Measurements from ENCODE around the gene BSG.

The BSG gene

DNA sequence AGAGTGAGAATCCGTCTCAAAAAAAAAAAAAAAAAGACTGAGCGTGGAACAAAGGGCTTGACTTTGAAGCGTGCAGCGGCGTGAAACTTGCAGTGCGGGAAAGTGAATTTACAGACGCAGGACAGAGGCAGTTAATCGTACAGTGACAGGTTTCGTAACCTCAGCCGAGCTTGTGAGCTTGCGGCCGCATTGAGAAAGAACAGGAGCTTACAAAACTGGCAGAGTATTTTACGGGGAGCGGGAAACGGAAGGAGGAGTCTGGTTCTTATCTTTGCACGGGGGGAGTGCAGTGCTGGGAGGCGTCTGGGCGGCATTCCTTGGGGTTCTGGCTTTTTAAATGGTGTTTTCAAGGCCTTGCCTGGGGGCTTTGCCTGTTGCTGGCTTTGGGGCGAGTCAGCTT lies 6.0 kb upstream of the BSG start:
- Histone ChIP-seq H3K9ac (no peak overlapping the region), H3K4me1 (no peaks in the 10 kb centered on the region), H3K4me3 (ENCODE audit: low read depth, low read length) (no peak overlapping the region), H3K9me3 (ENCODE audit: control insufficient read depth, low read length) (no peaks in the 10 kb centered on the region), H3K27me3 (ENCODE audit: control insufficient read depth, insufficient read depth, low read length) (no peaks in the 10 kb centered on the region), H3K36me3 (ENCODE audit: control insufficient read depth, insufficient read depth, low read length) (no peaks in the 10 kb centered on the region), H2AFZ (no peak overlapping the region), H3K27ac (no peak overlapping the region), H3K79me2 (no peaks in the 10 kb centered on the region), H3K4me2 (ENCODE audit: low read length) (no peak overlapping the region)
- TF ChIP-seq, protein P1, sequence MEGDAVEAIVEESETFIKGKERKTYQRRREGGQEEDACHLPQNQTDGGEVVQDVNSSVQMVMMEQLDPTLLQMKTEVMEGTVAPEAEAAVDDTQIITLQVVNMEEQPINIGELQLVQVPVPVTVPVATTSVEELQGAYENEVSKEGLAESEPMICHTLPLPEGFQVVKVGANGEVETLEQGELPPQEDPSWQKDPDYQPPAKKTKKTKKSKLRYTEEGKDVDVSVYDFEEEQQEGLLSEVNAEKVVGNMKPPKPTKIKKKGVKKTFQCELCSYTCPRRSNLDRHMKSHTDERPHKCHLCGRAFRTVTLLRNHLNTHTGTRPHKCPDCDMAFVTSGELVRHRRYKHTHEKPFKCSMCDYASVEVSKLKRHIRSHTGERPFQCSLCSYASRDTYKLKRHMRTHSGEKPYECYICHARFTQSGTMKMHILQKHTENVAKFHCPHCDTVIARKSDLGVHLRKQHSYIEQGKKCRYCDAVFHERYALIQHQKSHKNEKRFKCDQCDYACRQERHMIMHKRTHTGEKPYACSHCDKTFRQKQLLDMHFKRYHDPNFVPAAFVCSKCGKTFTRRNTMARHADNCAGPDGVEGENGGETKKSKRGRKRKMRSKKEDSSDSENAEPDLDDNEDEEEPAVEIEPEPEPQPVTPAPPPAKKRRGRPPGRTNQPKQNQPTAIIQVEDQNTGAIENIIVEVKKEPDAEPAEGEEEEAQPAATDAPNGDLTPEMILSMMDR (IDR thresholded peaks at IDR 0.05) = no peak

DNA sequence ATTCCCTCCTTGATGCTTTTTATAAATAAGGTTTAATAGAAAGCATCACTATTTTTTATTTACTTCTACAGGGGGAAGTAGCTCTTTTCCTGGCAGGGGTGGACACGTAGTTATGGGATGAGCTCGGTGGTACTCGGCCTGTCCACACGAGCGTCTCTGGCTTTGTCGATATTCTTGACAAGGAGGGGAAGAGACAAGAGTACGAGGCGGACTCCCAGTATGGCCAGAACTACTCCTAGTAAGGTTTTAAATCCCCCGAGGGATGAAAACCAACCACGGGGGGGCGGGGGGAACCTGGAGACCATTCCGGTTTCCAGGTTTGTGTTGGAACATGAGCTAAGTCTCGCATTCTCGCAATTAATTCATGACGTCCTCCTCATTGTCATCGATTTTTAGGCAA lies 5.6 kb upstream of the BSG start:
- H3K27ac ChIP-seq = no peak overlapping the region
- H3K9ac ChIP-seq = no peak overlapping the region
- no peaks in the 10 kb centered on the region for H3K79me2 ChIP-seq
- no peak overlapping the region for H3K4me2 ChIP-seq (ENCODE audit: low read length)
- H3K9me3 ChIP-seq (ENCODE audit: control insufficient read depth, low read length) = no peaks in the 10 kb centered on the region
- no peaks in the 10 kb centered on the region for H3K36me3 ChIP-seq (ENCODE audit: control insufficient read depth, insufficient read depth, low read length)
- no peaks in the 10 kb centered on the region for H3K27me3 ChIP-seq (ENCODE audit: control insufficient read depth, insufficient read depth, low read length)
- H2AFZ ChIP-seq = no peak overlapping the region
- no peaks in the 10 kb centered on the region for H3K4me1 ChIP-seq
- H3K4me3 ChIP-seq (ENCODE audit: low read depth, low read length) = no peak overlapping the region
- TF ChIP-seq, protein P1 (IDR thresholded peaks at IDR 0.05) = no peak

DNA sequence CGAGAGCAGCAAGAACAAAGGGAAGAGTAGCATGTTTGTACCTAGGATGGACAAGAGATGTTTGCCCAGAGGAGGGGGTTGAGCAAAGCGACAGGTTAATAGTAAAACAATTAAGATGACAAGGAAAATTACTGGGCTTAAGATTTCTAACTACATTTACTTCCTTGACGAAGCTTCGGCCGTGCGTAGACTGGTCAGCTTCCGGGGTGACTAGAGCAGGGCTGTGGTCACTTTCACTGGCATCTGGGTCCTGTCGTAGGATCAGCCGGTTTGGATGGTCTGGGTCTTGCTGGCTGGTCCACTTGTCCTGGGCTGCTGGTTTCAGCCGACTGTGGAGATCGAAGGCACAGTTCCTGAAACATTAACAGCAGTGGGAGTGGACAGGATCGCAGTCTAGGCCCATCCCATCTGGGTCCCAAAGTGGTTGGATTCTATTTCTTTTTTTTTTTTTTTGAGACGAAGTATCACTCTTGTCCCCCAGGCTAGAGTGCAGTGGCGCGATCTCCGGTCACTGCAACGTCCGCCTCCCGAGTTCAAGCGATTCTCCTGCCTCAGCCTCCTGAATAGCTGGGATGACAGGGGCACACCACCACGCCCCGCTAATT lies 5.0 kb upstream of the BSG start:
- no peak overlapping the region for H3K4me2 ChIP-seq (ENCODE audit: low read length)
- H3K27ac ChIP-seq = no peak overlapping the region
- TF ChIP-seq, protein P1 (IDR thresholded peaks at IDR 0.05) = no peak
- no peak overlapping the region for H2AFZ ChIP-seq
- H3K36me3 ChIP-seq (ENCODE audit: control insufficient read depth, insufficient read depth, low read length) = no peaks in the 10 kb centered on the region
- no peaks in the 10 kb centered on the region for H3K79me2 ChIP-seq
- no peaks in the 10 kb centered on the region for H3K9me3 ChIP-seq (ENCODE audit: control insufficient read depth, low read length)
- H3K27me3 ChIP-seq (ENCODE audit: control insufficient read depth, insufficient read depth, low read length) = no peaks in the 10 kb centered on the region
- H3K4me1 ChIP-seq = no peaks in the 10 kb centered on the region
- no peak overlapping the region for H3K9ac ChIP-seq
- no peak overlapping the region for H3K4me3 ChIP-seq (ENCODE audit: low read depth, low read length)

DNA sequence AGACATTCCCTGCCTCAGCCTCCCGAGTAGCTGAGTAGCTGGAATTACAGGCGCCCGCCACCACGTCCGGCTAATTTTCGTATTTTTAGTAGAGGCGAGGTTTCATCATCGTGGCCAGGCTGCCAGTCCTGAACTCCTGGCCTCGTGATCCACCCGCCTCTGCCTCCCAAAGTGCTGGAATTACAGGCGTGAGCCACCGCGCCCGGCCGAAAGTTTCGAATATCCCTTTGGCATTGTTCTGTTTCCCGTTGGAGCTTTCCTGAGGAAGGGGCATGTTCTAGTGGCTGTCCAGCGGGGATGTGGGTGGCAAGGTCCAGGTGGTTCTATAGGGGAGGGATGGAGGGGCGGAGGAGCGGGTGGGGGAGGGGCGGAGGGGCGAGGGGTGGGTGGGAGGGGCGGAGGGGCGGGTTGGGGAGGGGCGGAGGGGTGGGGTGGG lies 2.1 kb upstream of the BSG start:
- Histone ChIP-seq H3K4me2 (ENCODE audit: low read length) (no peak overlapping the region), H3K9me3 (ENCODE audit: control insufficient read depth, low read length) (no peaks in the 10 kb centered on the region), H3K27ac (no peak overlapping the region), H3K9ac (no peak overlapping the region), H3K4me1 (no peaks in the 10 kb centered on the region), H3K36me3 (ENCODE audit: control insufficient read depth, insufficient read depth, low read length) (no peaks in the 10 kb centered on the region), H2AFZ (no peak overlapping the region), H3K4me3 (ENCODE audit: low read depth, low read length) (no peak overlapping the region), H3K27me3 (ENCODE audit: control insufficient read depth, insufficient read depth, low read length) (no peaks in the 10 kb centered on the region), H3K79me2 (peaks cover 27% of the 10 kb centered on the region)
- TF ChIP-seq, protein P1 (IDR thresholded peaks at IDR 0.05) = no peak

DNA sequence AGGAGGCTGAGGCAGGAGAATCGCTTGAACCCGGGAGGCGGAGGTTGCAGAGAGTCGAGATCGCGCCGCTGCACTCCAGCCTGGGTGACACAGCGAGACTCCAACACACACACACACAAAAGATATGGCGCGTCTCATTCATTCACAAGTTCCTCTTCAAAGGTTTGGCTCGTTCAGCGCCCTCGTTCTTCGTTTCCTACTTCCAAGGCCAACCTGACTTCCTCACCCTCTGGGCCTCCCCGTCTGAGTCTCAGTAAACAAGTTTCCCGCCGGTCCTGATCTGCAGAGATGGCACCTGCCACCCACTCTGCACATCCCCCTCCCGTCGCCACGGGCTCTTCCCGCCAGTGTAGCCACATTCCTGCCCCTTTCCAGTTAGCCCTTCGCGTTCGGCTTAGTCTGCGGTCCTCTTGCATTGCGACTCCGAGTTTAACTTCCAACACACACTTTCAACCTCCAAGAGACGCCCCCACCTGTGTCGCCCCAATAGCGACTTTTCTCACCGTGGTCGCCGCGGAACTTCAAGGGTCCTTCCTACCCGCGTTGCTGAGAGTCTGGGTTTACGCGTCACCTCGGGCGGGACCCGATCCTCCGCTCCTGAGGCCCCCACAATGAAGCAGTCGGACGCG lies 1.3 kb upstream of the BSG start:
- H3K9me3 ChIP-seq (ENCODE audit: control insufficient read depth, low read length) = no peaks in the 10 kb centered on the region
- H3K4me3 ChIP-seq (ENCODE audit: low read depth, low read length) = peak overlapping the region; percentile 42
- H3K36me3 ChIP-seq (ENCODE audit: control insufficient read depth, insufficient read depth, low read length) = no peaks in the 10 kb centered on the region
- H3K4me2 ChIP-seq (ENCODE audit: low read length) = peak overlapping the region; percentile 80
- H3K27ac ChIP-seq = peak overlapping the region; percentile 69
- peaks cover 33% of the 10 kb centered on the region for H3K79me2 ChIP-seq
- TF ChIP-seq, protein P1 (IDR thresholded peaks at IDR 0.05) = no peak
- no peaks in the 10 kb centered on the region for H3K4me1 ChIP-seq
- no peak overlapping the region for H3K9ac ChIP-seq
- peak overlapping the region; percentile 91 for H2AFZ ChIP-seq
- no peaks in the 10 kb centered on the region for H3K27me3 ChIP-seq (ENCODE audit: control insufficient read depth, insufficient read depth, low read length)

Data from parathyroid adenoma (tissue), 2 donors.